Heart left ventricle (tissue), 13 donors: ENCODE measurements around the gene EYS.

Experiments used
- CTCF ChIP-seq, 12 donors: fragments of 200-600 bp; sonication (generic) in 4 of 12; IDR thresholded peaks; one replicate each; pipeline versions ENCODE4 v1.5.0 to v1.8.0; 2018 to 2022; ENCODE audit warnings: antibody characterized with exemption in 12 of 12, mild to moderate bottlenecking in 5 of 12
- POLR2A ChIP-seq, 2 donors: fragments of 450-650 bp; IDR thresholded peaks; one replicate each; pipeline ENCODE4 v1.6.1; 2017; ENCODE audit warnings: antibody characterized with exemption in 2 of 2, mild to moderate bottlenecking in 2 of 2, moderate library complexity in 2 of 2
- donor health status: ischemic (EF 13 %, LVEDD 7.1; RV severe dilation, severe dysfunction).
- donor health status: DM: no; HTN: yes; CAD: no.
- donor health status: DM: no; HTN: no; CAD: no.
- donor health status: ischemic (EF 25% LVEDD 6.9; RV normal size, moderate dysfunction).
- donor health status: ischemic (EF 25% LVEDD 5.7; RV mildly dilated, moderate dysfunction).
- donor health status: ischemic (EF 35%, LVEDD 5.7; RV mildly dilated, moderate dysfunction).
- donor health status: nonischemic (EF 11% LVEDD 7.7; RV severe dilation, severe dysfunction).
- donor health status: DM: yes; HTN: yes; CAD: no.
- donor health status: PGD.
- donor health status: ischemic (EF 29% LVEDD 5.4; RV normal size, mild dysfunction).
- donor health status: nonischemic (EF 23%, LVEDD 6.1; RV moderate dilation, normal function).

DNA sequence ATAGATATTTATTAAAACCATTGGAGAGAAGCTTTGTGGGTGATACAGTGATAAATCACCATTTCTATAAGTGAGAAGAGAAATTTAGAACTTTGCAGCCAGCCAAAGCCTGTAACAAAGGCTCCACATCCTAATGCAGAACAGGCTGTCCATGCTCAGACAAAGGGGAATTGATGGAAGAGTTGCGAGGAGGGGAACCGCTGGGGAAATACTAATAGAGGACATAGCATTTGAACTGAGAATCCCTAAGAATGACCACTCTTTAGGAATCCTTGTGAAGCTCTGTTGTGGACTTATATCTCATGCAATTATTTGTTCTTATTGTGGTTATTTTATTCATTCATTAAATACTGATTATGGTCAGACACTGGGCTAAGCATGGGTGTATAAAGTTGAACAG is 1903.7 kb downstream of the EYS start:
- TF ChIP-seq CTCF (IDR thresholded peaks at IDR 0.05) (no peak), POLR2A (IDR thresholded peaks at IDR 0.05) (no peak)
